Epidermal melanocyte (primary cell): ENCODE results near the gene ERP44.
"Not testable (repeated sequence)": the region's sequence is repeated elsewhere in the genome, so short reads cannot be mapped to it uniquely, and the experiment has no call there.

Experiments used
- DNase-seq: peaks from one replicate; pipeline ENCODE4 v3.0.0; 2011; ENCODE audit warnings: low spot score; ENCODE audit not compliant: insufficient read length

Gene ERP44

DNA sequence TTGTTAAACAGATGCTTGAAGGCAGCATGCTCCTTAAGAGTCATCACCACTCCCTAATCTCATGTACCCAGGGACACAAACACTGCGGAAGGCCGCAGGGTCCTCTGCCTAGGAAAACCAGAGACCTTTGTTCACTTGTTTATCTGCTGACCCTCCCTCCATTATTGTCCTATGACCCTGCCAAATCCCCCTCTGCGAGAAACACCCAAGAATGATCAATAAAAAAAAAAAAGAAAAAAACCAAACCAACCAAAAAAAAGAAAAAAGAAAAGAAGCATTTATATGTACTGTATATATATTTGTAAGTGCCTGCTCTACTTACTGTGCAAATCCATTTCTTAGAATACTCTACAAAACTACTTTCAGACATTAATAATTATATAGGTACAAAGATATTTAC is 29.7 kb downstream of the ERP44 start:
- DNase-seq = not testable (repeated sequence)

GRCh38 chr9:100067990-100068389 is 30.8 kb downstream of the ERP44 start:
- DNase-seq = not testable (repeated sequence)

DNA sequence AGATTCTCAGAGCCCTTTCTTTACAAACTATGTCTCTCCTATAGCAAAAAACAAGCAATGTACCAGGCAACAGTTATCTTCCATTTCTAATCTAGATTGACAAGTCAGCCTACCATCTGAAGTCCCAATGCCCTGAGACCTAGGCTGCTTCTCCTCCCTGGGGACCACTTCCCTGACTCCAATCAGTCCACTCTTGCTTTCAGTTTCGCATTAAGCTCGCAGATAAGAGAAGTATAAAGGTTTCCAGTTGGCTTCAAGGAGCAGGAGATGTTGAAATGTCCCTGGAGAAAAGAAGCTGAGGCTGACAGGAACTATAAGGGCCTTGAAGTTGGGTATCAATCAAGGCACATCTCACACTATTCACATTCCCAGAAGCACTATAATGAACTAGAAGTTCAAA is 32.3 kb downstream of the ERP44 start:
- DNase-seq = no peak

DNA sequence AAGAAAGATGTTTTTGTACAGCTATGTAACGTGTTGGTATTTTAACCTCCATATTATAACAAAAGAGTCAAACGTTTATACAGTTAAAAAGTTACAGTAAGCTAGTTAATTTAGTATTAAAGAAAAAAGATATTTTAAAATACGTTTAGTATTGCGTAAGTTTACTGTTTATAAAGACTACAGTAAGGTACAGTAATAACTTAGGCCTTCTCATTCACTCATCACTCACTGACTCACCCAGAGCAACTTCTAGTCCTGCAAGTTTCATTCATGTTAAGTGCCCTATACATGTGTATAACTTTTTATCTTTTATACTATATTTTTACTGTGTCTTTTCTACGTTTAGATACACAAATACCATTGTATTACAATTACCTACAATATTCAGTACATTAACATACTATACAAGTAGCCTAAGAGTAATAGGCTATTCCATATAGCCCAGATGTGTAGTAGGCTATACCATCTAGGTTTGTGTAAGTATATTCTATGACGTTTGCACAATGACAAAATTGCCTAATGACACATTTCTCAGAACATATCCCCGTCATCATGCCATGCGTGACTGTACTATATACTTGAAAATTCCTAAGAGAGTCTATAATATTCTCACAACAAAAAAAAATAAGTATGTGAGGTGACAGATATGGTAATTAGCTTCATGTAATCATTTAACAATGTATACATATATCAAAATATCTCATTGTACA is 33.8 kb downstream of the ERP44 start:
- DNase-seq = no peak

- DNase-seq = no peak
These were observed 35.6 kb downstream of the ERP44 start for GRCh38 chr9:100063185-100063584.

- not testable (repeated sequence) for DNase-seq
These were observed 36.1 kb downstream of the ERP44 start for GRCh38 chr9:100062683-100063082.

DNA sequence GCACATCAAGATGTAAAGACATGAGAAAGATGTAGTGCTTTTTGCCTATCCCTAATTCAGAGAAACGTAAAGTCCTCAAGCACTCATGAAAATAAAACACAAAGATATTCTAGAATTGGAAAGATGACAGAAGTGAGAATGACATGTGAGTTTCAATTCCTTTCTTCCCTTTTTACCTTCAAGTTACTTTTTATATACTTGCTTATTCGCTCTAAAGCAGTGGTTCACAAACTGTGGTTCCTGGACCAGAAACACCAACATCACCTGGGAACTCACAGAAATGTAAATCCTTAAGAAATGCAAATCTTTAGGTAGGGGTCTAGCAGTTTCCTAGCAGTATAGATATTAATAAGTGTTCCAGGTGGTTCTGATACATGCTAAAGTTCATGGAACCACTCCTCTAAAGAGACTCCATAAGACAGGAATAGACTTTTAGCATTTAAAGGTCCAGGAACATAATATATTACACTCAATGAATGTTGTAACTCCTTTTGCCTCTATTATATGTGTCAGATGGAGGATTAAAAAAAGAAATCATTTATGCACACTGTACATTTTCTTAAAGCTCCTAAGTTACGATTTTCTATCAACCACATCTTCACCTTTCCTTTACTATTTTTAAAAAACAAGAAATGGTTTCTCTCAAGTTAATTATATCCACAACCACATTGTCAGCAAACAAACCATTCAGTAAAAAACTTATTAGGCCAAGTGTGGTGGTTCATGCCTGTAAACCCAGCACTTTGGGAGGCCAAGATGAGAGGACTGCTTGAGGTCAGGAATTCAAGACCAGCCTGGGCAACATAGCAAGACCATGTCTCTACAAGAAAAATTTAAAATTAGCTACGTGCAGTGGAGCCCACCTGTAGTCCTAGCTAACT is 39.9 kb downstream of the ERP44 start:
- no peak for DNase-seq

- DNase-seq = no peak
These were observed 41.2 kb downstream of the ERP44 start for GRCh38 chr9:100057624-100058023.

DNA sequence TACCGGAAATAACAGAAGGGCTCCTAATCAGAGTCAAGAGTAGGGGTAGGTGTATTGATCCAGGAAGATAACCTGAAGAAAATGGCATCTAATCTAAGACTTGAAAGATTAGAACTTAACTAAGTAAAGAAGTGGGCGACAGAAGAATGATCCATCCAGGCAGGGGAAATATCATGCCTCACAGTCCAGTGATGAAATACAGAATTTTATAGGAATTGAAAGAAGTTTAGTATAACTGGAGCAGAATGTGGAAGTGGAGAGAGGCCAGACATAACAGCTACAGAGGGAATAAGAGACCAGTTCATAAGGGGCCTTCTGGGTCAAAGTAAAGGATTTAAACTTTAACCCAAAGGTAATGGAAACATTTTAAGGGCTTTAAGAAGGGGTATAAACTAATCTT is 42.2 kb downstream of the ERP44 start:
- DNase-seq = no peak

DNA sequence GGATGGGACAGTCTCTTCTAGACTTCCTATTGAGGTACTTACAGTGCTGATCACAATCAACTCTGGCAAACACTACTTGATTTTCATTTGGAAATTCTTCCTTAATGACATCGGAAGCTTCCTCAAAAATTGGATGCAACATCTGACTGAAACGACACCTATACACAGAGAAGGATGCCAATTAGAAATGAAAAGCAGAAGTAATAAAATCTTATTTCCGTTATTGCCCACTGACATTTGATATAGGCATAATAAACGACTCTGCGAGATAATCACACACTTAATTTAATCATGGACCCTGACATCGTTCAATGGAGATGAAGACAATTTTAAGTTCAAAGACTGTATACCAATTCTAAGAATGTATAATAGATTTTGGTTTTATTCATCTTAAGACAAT is 46.4 kb downstream of the ERP44 start:
- DNase-seq = no peak

- no peak for DNase-seq
These were observed 49.2 kb downstream of the ERP44 start for GRCh38 chr9:100049551-100049950.

DNA sequence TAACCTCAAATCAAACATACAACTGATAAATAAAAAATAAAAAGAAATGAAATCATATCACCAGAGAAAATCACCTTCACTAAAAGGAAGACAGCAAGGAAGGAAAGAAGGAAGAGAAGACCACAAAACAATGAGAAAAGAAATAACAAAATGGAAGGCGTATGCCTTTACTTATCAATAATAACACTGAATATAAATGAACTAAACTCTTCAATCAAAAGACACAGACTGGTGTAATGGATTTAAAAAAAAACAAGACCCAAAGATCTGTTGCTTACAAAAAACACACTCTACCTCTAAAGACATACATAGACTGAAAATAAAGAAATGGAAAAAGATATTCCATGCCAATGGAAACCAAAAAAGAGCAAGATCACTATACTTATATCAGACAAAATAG is 60.3 kb downstream of the ERP44 start:
- no peak for DNase-seq

DNA sequence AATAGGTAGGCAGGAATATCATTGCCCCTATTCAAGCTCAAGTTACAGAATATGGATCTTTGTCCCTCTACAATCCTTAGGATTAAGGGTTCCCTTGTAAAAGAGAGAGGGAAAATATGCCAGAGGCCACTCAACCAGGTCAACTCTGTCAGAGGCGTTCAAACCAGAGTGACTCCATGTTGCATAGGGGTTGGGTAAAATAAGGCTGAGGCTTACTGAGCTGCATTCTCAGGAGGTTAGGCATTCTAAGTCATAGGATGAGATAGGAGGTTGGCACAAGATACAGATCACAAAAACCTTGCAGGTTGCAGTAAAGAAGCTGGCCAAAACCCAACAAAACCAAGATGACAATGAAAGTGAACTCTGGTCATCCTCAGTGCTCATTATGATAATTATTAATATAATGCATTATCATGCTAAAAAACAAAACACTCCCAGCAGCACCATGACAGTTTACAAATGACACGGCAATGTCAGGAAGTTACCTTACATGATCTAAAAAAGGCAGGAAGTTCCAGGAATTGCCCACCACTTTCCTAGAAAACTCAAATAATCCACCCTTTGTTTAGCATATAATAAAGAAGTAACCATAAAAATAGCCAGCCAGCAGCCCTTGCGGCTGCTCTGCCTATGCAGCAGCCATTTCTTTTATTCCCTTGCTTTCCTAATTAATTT is 64.8 kb downstream of the ERP44 start:
- no peak for DNase-seq

- DNase-seq = no peak
These were observed 68.3 kb downstream of the ERP44 start for GRCh38 chr9:100030548-100030947.

- DNase-seq = no peak
These were observed 69.5 kb downstream of the ERP44 start for GRCh38 chr9:100029251-100029650.

DNA sequence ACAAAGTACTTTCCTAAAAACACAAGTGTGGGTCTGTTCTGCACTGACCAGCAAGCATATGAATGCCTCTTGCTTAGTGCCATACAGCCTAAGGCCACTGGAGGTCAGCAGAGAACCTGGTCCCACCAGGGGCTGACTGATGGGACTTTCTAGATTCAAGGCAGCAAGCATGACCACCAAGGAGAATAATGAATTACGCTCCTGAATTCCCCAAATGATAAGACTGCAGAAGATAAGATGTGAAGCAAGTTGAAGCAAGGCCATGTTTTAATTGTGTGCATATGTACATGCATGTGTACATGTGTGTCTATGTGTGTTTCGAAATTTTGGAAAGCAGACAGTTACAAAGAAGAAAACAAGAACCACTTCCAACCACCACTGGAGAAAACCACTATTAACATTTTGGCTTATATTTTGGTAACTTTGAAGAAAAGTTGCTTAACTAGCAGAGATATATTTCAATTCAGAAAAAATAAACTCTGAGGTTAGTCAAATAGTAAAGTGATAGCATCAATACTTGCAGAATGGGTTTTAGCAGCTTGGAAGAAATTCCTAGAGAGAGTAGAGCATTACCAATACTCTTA is 70.5 kb downstream of the ERP44 start:
- peak; percentile 50 for DNase-seq

- DNase-seq = no peak
These were observed 71.3 kb downstream of the ERP44 start for GRCh38 chr9:100027543-100027942.

DNA sequence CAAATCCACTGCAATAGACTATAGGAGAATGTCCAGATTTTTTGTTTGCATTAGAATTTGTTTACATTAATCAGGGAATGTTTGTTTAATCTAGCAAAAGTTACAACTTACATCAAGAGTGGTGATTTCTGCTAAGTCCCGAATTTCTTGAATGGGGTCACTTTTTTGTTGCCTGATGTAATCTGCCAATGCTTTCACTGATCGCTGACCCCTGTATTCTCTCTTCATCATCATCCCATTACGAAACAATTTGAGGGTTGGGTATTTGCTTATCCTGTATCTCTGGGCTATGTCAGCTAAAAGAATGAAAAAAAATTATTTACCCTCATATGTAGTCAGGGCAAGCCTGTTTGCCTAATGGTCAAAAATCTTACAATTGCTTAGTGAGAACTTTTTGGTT is 76.9 kb downstream of the ERP44 start:
- no peak for DNase-seq

GRCh38 chr9:100020121-100020795 is 78.5 kb downstream of the ERP44 start:
- no peak for DNase-seq

- no peak for DNase-seq
These were observed 79.3 kb downstream of the ERP44 start for GRCh38 chr9:100019541-100019940.

GRCh38 chr9:100014846-100015245 is 84.0 kb downstream of the ERP44 start:
- DNase-seq = no peak
